Stimulated activated CD4-positive, alpha-beta T cell treated with anti-CD3 and anti-CD28 coated beads, Interleukin-2, amount 100 ng/mL, for 24 hours (primary cell): Measurements from ENCODE around the gene SF3A1.

ENCODE experiments used
- DNase-seq, 2 donors: peaks; one replicate each; pipeline ENCODE4 v3.0.0-alpha.2; 2020

SF3A1 gene

DNA sequence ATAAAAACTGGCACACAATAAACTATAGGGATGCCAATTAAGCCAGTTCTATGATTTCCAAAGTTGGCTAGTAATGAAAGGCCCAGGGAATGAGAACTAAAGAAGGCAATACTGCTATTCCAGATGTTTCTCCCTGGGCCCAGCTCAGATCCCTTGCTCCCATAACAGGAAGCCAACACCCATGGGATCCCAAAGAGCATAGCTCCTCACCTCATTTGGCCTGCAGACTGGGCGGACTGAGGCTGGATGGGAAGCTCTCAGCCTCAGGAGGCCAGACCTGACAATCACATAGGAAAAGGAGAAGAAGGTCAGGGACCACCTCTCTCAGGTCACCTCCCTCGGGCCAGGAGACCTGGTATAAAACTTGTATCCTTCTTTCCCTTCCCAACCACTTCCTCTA, 35.2 kb downstream of the SF3A1 start:
- DNase-seq, result no peak

DNA sequence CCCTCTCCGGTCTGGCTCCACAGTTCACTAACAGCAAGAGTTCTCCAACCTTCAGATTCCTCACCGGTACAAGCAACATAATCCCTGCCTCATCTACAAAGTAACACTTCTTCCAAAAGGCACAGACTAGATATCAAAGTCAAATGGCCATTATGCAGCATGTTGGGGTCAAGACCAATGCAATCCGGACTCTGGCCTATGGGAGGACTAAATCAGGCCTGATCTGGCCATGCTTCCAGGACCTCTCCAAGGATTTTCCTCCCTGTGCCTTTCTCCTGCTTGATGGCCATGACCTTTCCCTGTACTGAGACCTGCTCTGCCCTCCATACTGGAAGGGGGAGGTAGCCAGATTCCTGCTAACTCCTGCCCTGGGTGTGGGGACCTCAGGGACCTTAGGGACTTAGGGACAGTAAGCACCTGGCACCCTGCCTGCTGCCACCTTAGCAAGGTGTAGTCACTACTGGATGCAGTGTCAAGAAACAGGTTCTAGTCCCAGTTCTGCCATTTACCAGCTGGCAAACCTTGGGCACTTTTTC, 36.6 kb downstream of the SF3A1 start:
- no peak for DNase-seq

DNA sequence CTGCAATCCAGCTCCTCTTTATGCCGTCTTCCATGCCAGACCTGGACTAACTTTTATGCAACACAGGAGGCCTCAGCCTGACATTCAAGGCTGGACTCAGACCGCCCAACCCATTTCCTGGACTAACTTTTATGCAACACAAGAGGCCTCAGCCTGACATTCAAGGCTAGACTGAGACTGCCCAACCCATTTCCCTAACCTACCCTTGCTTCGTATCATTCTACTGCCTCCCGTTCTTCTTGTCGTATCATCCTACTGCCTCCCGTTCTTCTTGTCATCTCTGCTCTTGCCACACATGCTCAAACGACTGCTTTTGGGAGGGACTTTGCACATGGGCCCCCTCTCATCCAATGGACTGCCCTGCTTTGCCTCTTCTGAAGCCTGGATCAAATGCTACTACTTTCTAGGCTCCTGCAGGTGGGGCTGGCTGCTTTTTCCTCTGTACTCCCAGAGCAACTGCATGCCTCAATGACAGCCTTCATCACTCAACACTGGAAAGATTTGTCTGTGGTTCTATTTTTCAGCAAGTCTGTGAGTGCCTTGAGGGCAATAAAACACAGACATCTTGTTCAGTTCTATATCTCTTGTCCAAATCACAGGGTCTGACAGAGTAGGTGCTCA, 37.8 kb downstream of the SF3A1 start:
- no peak for DNase-seq

DNA sequence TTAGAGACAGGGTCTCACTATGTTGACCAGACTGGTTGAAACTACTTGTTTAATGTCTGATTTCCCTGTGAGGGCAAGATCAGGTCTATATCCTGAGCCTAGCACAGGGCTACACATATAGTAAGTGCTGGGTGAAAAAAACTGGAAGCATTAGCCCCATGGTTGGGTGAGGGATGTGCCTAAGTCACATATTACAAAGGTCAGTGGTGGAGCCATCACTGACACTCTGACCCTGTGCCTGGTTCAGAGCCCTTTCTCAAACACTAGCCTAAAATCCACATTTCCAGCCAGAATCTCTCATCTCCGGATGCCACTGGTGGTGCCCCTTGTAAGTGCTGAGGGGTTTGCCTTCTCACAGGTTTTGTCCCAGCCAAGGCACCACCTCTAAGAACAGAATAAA, 38.9 kb downstream of the SF3A1 start:
- DNase-seq, result no peak

DNA sequence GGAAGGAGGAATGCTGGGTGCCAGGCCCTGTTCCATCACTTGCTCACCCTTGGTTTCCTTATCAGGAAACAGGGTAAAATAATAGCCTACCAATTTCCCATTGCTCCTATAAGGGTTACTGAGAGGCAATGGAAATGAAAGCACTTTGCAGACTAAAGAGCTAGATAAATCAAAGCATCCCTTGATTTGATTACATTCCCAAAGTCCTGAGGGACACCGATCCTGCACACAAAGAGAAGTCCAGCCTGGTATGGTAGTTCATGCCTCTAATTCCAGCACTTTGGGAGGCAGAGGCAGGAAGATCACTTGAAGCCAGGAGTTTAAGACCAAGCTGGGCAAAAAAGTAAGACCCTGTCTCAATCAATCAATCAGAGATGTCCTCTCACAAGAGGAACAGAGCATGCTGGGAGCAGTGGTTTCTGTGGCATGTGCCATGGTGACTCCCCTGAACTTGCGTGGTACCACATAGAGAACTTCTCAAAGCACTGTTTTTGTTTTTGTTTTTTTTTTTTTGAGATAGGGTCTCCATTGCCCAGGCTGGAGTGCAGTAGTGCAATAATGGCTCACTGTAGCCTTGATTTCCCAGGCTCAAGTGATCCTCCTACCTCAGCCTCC, 40.6 kb downstream of the SF3A1 start:
- DNase-seq, result no peak

DNA sequence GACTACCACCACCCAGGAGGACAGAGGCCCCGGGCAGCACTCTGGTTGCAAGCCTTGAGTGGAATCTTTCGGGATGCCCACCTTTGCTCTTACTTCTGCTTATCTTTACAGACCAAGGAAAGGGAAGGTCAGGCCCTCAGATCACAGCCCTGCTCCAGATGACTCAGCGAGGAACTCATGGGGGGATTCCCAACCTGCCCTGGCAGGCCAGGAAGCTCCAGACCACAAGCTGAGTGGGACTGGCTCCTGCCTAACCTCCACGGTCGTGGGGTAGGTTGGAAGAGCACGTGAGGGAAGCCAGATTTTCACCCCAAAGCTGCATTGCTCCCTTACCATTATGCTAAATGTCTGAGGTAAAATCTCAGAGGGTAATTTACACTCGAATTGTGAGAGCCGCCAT, 41.8 kb downstream of the SF3A1 start:
- peak; percentile 52 to 54 for DNase-seq

DNA sequence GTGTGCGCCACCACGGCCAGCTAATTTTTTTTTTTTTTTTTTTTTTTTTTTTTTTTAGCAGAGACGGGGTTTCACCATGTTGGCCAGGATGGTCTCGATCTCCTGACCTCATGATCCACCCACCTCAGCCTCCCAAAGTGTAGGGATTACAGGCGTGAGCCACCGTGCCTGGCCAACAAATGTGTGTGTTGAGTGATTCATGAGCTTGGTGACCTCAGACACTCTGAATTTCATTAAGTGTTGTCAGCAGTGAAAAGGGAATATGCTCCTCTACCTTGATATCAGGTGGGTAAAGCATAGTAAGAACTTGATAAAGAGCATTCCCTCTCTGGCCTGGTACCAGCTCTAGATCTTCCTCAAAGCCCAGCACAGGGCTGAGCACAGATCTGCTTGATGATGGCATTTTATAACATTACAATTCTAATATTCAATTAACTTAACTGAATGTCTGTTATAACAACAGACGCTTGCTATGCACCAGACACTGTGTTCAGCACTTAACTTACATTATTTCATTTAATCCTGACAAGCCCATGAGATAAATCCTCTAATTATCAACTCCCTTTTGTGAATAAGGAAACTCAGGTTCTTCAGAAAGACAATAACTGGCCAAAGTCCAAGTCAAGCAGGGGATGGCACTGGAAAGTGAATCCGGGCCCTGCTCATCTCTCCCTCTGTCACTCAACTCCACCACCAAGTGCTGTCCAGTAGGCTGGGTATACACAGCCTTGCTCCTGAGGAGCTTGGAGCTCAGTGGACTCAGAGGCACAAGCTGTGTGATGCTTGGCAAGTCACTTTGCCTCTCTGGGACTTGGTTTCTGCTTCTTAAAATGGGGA, 42.9 kb downstream of the SF3A1 start:
- DNase-seq, result no peak

DNA sequence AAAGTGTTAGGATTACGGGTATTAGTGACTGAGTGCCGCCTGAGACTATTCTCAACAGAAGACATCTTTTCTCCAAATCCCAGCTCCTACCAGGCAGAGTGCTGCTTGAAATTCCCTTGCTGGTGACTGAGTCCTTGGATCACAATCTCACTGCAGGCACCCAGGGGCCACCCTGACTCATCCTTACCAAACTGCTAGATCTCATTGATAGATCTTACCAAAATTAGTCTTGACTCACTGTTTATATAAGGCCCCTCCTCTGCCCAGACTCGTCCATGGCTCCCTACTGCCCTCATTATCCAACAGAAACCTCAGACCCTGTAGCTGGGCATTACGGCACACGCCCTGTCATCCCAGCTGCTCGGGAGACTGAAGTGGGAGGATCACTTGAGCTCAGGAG, 44.6 kb downstream of the SF3A1 start:
- no peak for DNase-seq

DNA sequence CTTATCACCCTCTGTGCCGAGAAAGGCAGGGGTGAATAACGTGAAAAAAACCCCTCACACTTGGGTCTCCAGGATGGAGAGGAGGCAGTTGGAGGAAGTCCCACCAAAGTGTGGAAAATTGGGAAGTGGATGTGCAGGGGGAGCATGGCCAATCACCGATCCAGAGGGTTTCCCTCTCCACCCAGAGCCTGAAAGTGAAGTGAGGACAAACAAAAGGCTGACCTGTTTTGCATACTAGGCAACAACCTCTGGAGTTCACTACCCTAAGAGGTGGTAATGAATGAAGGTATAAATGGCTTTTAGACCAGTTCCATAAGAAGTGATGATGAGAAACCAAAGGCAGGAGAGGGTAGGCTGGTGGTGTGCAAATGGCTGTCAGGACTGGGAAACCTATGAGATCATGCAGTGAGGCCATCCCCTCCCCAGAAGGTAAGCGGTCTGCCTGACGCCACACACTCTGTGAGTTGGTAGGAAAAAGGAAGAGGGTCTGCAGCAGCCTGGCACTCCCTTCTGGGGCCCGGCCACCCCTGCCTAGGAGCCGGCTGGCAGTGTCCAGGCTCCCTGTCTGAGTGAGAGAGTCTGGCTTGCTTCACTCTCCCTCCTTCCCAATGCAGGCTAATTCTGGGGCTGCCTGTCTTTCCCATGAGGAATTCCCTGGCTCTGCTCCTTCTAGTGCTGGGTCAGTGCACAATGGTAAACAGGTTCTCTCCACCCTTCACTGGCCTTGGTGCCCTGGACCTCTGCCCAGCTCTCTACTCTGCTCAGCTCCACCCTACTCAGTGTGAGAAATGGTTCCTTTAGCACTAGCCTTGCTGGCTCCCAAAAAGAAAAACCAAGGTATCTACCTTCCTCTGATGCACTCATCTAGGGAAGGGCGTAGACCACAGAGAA, 45.6 kb downstream of the SF3A1 start:
- no peak for DNase-seq

DNA sequence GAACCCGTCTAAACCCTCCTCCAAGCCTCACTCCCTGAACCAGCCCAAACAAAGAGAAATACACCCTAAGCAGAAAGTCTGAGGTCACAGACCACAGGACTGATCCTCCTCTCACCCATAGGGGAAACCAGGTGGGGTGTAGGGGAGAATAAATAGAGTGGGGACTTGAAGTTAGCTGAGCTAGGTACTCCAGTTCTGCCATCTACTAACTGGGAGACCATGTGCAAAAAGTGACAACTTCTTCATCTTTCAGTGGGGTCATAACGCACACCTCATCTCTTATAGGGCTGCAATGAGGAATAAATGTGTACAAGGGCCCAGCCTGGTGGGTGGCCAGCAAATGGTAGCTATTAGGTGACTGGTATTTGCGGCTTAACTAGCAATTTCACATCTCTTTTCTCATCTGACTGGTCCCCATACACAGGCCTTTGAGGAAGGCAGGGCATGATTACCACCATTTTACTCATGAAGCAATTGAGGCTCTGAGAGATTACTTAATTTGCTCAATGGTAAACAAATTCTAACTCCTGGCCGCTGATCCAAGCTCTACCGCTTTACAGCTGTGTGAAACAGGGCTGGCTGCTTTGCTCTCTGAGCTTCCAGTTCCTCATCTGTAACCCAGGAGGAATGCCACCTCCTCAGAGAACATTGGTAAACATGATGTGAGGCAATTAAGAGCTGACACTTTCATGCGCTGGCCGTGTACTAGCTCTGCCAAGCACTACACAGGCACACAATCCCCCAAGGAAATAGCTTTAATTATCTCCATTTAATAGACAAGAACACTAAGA, 46.5 kb downstream of the SF3A1 start:
- DNase-seq, result no peak

DNA sequence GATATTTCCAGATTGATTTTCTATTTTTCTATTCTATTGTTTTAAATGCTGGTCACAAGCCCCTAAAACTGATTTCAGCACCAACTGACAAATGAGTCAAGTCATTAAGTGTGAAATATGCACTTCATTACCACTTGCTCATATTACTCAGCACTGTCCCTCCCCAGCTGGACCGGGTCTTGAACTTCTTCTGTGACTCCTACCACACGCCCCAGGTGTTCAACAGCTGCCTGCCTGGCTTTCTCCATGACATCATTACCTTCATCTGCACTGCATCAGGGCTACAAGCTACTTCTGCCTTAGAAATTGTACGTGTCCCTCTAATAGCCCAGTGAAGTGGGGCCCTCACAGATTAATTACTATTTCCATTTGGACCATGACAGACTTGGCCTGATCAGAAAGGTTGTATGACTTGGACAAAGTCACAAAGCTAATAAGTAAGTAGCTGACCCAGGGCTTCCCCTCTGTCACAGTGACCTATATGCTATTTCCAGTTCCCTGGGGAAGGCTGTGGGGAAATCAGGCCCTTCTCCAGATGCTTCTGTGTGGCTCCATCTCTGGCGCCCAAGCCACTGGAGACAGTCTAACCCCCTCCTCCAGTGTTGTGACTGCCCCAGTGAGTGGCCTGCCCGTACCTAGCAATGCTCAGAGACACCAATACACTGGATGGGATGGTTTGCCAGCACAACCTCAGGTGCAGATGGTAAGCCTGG, 48.0 kb downstream of the SF3A1 start:
- DNase-seq, result no peak

DNA sequence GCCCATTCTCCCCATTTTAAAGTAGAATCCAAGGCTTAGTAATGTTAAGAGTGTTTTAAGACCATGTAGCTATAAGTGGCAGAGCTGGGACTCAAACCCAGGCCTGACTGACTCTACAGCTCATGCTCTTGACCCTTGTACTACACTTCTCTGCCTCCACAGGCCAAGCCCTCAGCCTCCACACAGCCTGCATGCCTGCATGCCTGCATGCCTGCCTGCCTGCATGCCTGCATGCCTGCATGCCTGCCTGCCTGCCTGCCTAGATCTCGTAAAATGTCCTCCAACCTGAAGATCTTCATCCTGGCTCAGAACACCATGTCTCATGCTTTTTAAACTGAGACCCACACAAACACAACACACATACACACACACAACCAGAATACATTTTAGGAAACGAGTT, 48.6 kb downstream of the SF3A1 start:
- no peak for DNase-seq

DNA sequence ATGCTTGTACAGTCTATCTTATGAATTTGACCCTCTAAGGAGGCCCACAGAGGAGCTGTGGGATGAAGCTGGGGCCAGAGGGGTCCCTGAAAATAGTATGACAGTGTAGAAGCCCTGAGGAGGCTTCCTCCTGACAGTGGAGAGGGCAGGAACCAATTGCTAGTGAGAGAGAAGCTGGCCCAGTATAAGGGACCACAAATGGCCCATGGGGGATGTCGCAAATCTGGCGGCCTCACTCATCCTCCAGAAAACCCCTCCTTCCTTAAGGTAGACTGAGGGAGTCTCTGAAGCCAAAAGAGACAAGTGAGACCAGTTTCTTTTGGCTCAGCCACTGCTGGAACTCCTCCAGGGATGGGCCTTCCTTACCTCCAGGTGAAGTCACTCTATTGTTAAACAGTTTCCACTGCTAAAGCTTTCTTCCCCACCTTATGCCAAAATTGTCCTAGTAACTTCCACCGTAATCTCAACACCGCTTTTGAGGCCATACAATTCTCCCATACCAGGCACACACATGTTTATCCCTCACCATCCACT, 49.6 kb downstream of the SF3A1 start:
- no peak for DNase-seq

DNA sequence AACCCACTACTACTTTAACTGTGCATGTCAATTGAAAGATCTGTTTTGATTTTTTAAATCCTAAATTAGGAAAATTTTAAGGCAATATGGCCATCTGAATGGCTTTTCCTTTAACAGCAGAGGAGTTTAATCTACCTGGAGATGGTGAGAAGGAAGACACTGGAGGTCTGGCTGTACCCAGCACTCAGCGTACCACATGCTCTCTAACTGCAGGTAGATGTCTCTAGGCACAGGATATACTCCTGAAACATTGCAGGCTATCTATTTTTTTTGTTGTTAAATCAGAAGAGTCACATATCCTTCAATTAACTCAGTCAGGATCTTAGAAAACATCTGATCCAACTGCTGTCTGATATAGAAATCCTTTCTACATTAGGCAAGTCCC, 50.1 kb downstream of the SF3A1 start:
- DNase-seq, result no peak

DNA sequence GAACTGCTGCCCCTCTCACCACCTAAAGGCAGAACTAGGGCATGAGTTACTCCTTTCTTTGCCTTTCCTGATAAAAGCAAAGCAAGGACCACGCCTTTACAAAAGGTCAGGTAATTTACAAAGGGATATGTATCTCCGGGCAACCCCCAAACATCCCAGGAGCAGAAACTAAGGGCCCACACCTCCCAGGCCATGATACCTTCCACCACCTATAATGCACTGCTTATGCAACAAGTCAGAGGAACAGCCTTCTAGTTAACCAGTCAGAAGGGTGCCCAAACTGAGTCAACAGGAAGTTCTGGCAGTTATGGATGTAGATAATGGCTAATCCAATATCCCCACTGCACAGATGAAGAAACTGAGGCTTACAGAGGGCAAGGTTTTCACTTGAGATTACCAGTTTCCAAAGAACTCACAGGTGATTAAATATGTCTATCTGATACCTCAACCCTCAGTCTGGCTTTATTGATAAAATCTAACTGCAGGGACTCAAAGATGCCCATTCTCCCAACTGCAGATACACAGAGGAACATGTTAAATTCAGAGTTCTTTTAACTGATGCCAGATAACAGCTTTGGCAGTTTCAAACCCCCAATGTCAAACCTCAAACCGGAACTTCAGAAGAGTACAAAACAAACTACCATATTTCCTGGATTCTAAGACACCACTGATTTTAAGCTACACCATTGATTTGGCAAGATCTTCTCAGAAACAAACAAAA, 50.6 kb downstream of the SF3A1 start:
- DNase-seq, result no peak

DNA sequence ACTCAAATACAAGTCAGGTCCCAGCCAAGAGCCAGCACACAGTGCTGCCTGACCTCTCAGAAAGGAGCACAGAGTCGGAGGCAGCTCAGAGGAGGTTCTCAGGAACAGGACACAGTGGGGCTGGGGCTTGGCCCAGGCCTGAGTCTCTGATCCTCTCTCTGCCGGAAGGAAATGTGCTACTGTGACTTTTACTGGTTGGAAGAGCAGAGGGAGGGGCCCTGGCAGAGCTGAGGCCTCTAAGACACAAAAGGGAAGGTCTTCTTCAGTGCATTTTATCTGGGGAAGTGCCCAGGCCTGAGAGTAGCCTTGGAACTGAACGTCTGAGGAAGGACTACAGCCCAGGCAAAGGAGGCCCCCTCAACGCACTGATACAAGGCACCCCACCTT, 51.2 kb downstream of the SF3A1 start:
- peak; percentile 41 to 44 for DNase-seq

DNA sequence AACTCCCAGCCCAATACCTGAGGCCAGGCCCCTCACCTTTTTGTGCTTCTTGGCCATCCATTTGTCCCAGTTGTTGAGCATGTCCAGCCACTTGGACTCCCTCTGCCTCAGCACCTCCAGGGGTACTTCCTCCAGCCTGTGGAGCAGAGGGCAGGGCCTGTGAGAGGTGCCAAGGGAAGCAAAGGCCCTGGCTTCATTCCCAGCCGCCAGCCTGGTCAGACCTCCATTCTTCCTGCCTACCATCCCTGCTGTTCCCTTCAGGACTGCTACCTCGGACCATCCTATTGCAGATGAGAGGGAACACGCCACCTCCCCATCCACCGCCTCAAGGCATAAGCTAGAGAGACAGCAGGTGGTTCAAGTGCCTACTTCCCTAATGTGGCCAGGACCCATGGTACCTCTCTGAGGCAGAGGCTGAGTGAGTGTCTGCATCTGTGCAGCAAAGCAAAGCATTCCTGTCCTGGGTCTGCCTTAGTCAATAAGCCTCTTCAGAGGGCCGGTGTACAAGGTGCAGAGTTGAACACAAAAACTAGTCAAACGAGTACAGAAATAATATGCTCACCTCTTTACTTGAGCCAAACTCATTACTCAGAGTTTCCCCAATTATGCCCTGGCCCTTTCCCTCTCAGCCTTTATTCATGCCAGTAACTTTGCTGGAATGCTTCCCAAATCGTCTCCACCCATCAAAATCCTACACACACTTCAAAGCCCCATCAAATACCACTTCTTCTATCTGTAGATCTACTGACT, 52.0 kb downstream of the SF3A1 start:
- DNase-seq, result no peak

DNA sequence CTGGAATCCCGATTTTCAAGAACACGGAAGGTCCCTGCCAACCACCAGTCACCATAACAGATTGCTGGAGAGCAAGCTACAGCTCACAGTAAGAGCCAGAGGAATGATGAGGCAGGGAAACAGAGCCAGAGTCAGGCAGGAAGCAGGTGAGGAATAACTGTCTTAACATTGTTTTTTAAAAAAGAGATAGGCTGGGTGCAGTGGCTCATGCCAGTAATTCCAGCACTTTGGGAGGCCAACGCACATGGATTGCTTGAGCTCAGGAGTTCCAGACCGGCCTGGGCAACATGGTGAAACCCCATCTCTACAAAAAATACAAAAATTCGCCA, 53.9 kb downstream of the SF3A1 start:
- DNase-seq, result no peak

DNA sequence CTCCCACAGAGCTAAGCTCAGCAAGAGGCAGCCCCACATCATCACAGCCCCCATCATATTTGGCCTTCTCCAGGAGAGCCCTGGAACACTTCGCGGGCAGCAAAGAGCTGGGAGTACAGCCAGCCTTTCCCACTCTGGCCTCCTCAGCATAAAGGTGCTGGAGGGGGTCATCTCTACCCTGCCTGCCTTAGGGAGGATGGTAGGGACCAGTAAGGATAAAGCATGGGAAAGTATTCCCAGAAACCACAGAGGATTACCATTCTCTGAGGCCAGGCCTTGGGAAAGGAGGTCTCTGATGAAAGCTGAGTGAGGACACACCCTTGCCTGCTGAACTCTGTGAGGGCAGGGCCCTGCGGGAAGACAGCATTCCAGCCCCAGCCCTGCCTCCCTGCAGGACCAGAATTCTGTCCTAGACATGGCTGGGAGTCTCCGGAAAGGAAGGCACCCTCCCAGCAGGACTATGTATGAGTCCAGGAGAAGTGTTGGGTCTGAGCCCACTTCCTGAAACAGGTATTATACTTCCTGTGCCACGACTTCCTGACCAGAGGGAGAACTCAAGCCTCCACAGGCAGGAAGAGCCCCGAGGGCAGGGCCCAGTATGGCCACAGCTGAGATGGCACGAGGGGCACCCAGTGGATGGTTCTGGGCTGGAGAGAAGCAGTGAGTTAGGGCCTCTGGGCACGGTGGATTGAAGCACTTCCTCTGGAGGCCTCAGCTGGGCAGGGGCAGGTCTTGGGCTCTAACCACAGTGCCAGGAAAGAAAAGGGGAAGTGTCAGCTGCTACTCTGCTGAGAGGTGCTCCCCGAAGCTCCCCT, 54.5 kb downstream of the SF3A1 start:
- no peak for DNase-seq
